Pulmonary artery endothelial cell (primary cell): Measurements from ENCODE around the gene CXXC4. TPM values are rescaled to one million over a fixed set of nuclear protein-coding genes. Genes with fewer than 3 reads are reported as not detected.

Experiments used
- DNase-seq: peaks from one replicate; pipeline ENCODE4 v3.0.0-alpha.2; 2011; ENCODE audit warnings: low read depth, low spot score
- total RNA-seq: library from RNA; depleted of rRNA; stranded (reverse); fragments of >200 nt; gene quantifications from 2 replicates; pipeline ENCODE4 v1.2.3, GENCODE V29; 2014

Gene CXXC4
- total RNA-seq, 1 donor from 2014 or later: under 0.01 TPM

- DNase-seq: no peak
These were observed 5.0 kb downstream of the CXXC4 start for GRCh38 chr4:104489731-104490095.

GRCh38 chr4:104488151-104488550 lies 6.5 kb downstream of the CXXC4 start:
- DNase-seq: no peak

GRCh38 chr4:104486716-104487504 lies 7.8 kb downstream of the CXXC4 start:
- no peak for DNase-seq

GRCh38 chr4:104475652-104476051 lies 19.0 kb downstream of the CXXC4 start:
- no peak for DNase-seq

- no peak for DNase-seq
These were observed 21.9 kb downstream of the CXXC4 start for GRCh38 chr4:104472766-104473165.

- DNase-seq: no peak
These were observed 23.9 kb downstream of the CXXC4 start for GRCh38 chr4:104470770-104471169.

GRCh38 chr4:104469794-104470193 lies 24.9 kb downstream of the CXXC4 start:
- no peak for DNase-seq

- no peak for DNase-seq
These were observed 29.1 kb downstream of the CXXC4 start for GRCh38 chr4:104465619-104466018.

GRCh38 chr4:104465201-104465600 lies 29.5 kb downstream of the CXXC4 start:
- no peak for DNase-seq

GRCh38 chr4:104462641-104463040 lies 32.1 kb downstream of the CXXC4 start:
- no peak for DNase-seq

GRCh38 chr4:104457308-104457981 lies 37.2 kb downstream of the CXXC4 start:
- no peak for DNase-seq

GRCh38 chr4:104451573-104451972 lies 43.1 kb downstream of the CXXC4 start:
- DNase-seq: no peak

GRCh38 chr4:104449537-104449936 lies 45.2 kb downstream of the CXXC4 start:
- DNase-seq: no peak

- no peak for DNase-seq
These were observed 47.4 kb downstream of the CXXC4 start for GRCh38 chr4:104447294-104447693.

GRCh38 chr4:104446431-104447278 lies 48.0 kb downstream of the CXXC4 start:
- no peak for DNase-seq

- DNase-seq: no peak
These were observed 50.0 kb downstream of the CXXC4 start for GRCh38 chr4:104444685-104445084.

GRCh38 chr4:104436542-104436941 lies 58.2 kb downstream of the CXXC4 start:
- DNase-seq: no peak

- no peak for DNase-seq
These were observed 65.4 kb downstream of the CXXC4 start for GRCh38 chr4:104429150-104429741.

GRCh38 chr4:104425948-104426347 lies 68.7 kb downstream of the CXXC4 start:
- DNase-seq: no peak

- DNase-seq: no peak
These were observed 69.7 kb downstream of the CXXC4 start for GRCh38 chr4:104424989-104425388.

GRCh38 chr4:104424475-104424941 lies 70.2 kb downstream of the CXXC4 start:
- DNase-seq: no peak

GRCh38 chr4:104421566-104421965 lies 73.1 kb downstream of the CXXC4 start:
- DNase-seq: no peak
